ENCODE measurements around the gene HECTD2.

GRCh38 chr10:91521439-91521838 lies 111.3 kb downstream of the HECTD2 start:
- TF ChIP-seq ZFX (IDR thresholded peaks at IDR 0.05): no peak
- no peak for TF ChIP-seq CTCF (conservative IDR thresholded peaks at IDR 0.05)
